ENCODE data around the gene CTDSP2.
A peak's percentile ranks its signal among the peaks of the same experiment; 100 is the strongest.
"Not testable (repeated sequence)": the region's sequence is repeated elsewhere in the genome, so short reads cannot be mapped to it uniquely, and the experiment has no call there.

Gene CTDSP2

DNA sequence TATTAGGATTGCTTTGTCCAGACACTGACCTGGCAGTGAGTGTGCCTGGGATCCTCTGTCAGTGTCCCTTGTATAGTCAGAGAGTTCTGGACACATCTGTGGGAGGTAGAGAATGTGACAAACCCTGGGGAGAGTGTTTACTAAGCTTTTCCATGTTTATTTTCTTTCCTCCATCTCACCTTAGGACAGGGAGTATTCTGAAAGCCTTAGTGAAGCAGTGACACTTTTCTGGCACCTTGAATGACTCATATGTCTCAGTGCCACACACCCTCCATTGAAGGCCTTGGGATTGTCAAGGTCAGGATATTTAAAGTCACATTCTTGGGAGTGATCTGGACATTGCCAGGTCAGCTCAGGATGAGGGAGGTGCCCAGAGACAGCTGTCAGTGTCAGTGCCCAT is 34.9 kb upstream of the CTDSP2 start:
- DNase-seq (ENCODE audit: low read depth in 2 of 2), result no peak

DNA sequence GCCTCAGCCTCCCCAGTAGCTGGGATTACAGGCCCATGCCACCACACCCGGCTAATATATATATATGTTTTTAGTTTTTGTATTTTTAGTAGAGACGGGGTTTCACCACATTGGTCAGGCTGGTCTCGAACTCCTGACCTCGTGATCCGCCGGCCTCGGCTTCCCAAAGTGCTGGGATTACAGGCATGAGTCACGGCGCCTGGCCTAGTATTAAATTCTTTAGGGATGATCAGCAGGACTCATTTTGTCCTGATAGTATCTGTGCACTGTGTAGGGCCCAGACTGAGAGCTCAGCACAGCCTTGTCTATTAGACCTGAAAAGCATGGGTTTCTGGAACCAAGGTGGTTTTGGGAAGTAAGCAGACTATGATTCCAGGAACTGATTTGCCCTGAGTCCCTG is 34.5 kb upstream of the CTDSP2 start:
- DNase-seq (ENCODE audit: low read depth in 2 of 2), result not testable (repeated sequence)

GRCh38 chr12:57877876-57878275 is 31.3 kb upstream of the CTDSP2 start:
- DNase-seq (ENCODE audit: low read depth in 2 of 2), result no peak

DNA sequence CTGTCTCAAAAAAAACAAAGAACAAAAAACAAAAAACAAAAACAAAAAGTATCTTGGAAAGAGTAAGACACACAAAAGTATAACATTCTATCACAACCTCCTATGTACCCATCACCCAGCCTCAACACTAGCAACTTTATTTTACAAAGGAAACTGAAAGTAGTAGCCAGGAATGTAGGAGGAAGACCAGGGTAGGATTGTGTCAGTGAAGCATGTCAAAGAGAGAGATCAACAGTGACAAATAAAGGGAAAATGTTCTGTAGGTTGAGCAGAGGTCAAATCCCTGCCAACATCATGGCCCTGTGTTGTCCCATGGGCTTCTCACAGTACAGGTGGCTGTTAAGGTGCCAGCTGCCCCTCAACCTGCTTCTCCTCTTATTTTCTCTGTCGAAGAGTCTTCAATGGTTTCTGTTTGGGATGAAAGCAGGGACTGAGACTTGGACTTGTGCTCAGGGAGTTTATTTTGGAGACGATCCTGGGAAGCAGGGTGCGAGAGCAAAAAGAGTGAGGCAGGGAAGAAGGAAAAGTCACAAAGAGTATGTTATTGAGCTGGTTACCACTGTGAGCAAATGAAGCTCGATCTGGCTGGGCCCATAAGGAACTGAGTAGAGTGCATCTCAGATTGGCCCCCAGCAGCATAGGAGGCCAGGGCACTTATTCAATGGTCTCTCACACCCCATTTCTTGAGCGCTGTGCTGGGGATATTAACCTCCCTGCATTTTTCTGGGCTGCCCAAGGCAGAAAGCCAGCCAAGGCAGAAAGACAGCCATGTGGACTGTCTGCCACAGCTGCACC is 29.4 kb upstream of the CTDSP2 start:
- no peak for DNase-seq (ENCODE audit: low read depth in 2 of 2)

- DNase-seq (ENCODE audit: low read depth in 2 of 2), result no peak
Measured at GRCh38 chr12:57874166-57875108, 27.9 kb upstream of the CTDSP2 start.

- DNase-seq (ENCODE audit: low read depth in 2 of 2), result no peak
Measured at GRCh38 chr12:57872362-57872761, 25.8 kb upstream of the CTDSP2 start.

- DNase-seq (ENCODE audit: low read depth in 2 of 2), result no peak
Measured at GRCh38 chr12:57869927-57870318, 23.4 kb upstream of the CTDSP2 start.

DNA sequence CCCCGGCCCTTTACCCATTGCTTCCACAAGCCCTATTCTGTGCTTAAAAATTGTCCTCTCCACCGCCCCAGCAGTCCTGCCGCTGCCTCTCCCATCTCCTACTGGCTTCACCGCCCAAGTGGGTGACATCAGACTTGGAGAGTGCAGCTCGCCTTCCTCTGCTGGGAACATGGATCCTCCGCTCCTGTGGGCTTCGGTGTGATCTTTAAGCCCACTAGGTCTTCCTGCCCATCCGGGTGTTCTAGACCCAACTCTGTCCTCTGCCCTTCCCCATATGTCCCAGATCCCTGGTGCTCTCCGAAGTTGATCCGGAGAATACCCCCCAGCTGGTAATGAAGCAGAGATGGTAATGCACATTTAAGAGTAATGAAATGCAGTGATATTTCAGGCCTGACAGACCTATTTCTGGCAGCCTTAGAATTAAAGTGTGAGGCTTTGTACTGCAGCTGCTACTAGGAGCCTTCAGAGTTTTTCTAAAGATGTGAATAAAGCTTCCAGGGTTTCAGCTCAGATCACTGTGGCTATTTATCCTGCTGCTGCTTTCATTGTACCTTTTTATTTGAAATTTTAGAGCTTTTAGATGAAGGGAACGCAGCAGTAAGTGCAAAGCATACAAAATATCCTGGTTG is 22.9 kb upstream of the CTDSP2 start:
- DNase-seq (ENCODE audit: low read depth in 2 of 2), result no peak

- no peak for DNase-seq (ENCODE audit: low read depth in 2 of 2)
Measured at GRCh38 chr12:57868851-57869268, 22.3 kb upstream of the CTDSP2 start.

GRCh38 chr12:57868221-57868620 is 21.7 kb upstream of the CTDSP2 start:
- no peak for DNase-seq (ENCODE audit: low read depth in 2 of 2)

- no peak for DNase-seq (ENCODE audit: low read depth in 2 of 2)
Measured at GRCh38 chr12:57866308-57867019, 19.9 kb upstream of the CTDSP2 start.

- peak; percentile 43 to 68 for DNase-seq (ENCODE audit: low read depth in 2 of 2)
Measured at GRCh38 chr12:57865084-57865751, 18.7 kb upstream of the CTDSP2 start.

DNA sequence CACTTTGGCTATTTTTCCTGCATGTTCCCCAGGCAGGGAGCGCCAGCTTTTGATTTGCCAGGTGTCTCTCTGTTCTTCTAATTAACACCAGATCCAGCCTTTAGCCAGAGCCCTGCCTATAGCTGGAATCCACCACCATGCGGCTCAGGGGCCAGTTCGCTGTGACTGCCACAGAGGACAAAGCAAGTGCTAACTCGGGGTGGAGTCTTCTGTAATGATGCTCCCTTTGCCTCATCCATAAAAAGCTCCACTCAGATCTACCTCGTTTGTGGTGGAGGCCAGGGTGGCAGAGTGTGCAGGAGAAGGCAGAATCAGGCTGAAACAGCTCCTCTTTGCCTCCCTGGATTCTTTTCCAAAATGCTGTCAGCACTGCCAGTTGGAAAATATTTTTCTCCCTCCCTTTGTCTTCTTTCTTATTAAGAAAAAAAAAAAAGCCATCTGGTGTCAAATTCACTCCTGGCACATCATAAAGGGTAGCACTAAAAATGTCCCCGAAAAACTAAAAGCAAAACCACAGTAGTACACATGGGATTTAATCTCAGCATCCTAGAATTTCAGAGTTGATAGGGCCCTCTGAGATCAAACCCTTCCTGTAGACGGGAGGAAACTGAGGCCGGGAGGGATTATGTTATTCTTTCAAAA is 18.0 kb upstream of the CTDSP2 start:
- DNase-seq (ENCODE audit: low read depth in 2 of 2), result no peak

DNA sequence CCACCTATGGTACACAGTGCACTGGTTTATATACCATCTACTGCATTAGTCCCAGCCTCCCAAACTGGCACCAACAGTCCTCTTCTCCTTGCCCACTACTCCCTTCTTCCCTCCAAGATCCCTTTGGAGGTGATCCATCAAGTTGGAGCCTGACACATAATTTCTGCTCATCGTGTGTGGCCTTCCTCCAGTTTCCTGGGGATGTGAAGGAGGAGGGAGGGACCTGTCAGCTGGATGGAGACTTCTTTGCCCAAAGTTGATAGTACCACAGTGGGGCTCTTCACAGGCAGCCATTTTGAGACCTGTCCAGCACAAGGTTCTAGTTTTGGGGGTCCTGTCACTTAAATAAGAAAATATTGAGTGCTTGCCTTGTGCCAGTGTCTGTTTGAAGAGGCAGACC is 17.1 kb upstream of the CTDSP2 start:
- DNase-seq (ENCODE audit: low read depth in 2 of 2), result no peak

GRCh38 chr12:57861967-57862366 is 15.4 kb upstream of the CTDSP2 start:
- no peak for DNase-seq (ENCODE audit: low read depth in 2 of 2)

DNA sequence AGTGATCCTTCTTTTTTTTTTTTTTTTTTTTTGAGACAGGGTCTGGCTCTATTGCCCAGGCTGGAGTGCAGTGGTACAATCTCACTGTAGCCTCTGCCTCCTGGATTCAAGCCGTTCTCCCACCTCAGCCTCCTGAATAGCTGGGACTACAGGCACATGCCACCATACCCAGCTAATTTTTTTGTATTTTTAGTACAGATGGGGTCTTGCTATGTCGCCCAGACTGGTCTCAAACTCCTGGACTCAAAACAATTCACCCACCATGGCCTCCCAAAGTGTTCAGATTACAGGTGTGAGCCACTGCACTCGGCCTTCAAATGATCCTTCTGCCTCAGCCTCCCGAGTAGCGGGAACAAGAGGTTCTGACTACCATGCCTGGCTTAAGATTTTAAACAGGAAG is 14.4 kb upstream of the CTDSP2 start:
- not testable (repeated sequence) for DNase-seq (ENCODE audit: low read depth in 2 of 2)

- DNase-seq (ENCODE audit: low read depth in 2 of 2), result no peak
Measured at GRCh38 chr12:57859121-57859520, 12.6 kb upstream of the CTDSP2 start.

DNA sequence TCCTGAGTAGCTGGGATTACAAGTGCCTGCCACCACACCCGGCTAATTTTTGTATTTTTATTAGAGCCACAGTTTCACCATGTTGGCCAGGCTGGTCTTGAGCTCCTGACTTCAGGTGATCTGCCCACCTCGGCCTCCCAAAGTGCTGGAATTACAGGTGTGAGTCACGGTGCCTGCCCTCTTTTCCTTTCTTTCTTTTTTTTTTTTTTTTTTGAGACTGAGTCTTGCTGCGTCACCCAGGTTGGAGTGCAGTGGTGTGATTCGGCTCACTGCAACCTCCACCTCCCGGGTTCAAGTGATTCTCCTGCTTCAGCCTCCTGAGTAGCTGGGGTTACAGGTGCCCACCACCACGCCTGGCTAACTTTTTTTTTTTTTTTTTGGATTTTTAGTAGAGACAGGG is 11.6 kb upstream of the CTDSP2 start:
- DNase-seq (ENCODE audit: low read depth in 2 of 2), result not testable (repeated sequence)

GRCh38 chr12:57854965-57855364 is 8.4 kb upstream of the CTDSP2 start:
- DNase-seq (ENCODE audit: low read depth in 2 of 2), result no peak

- no peak for DNase-seq (ENCODE audit: low read depth in 2 of 2)
Measured at GRCh38 chr12:57853864-57854556, 7.5 kb upstream of the CTDSP2 start.
